Renal cortical epithelial cell (primary cell): Measurements from ENCODE around the gene SLC16A5. TPM values are rescaled to one million over a fixed set of nuclear protein-coding genes. Genes with fewer than 3 reads are reported as not detected.
A peak's percentile ranks its signal among the peaks of the same experiment; 100 is the strongest.
"Not testable (repeated sequence)": the region's sequence is repeated elsewhere in the genome, so short reads cannot be mapped to it uniquely, and the experiment has no call there.

Experiments used
- DNase-seq: peaks from one replicate; pipeline ENCODE4 v3.0.0-alpha.2; 2011; ENCODE audit warnings: low read depth
- total RNA-seq: library from RNA; depleted of rRNA; stranded (reverse); fragments of >200 nt; gene quantifications from 2 replicates; pipeline ENCODE4 v1.2.3, GENCODE V29; 2014

Gene SLC16A5
- total RNA-seq, 1 donor from 2014 or later, result 165 TPM

- DNase-seq, result no peak
These were observed 22.6 kb downstream of the SLC16A5 start for GRCh38 chr17:75110234-75110937.

- DNase-seq, result no peak
These were observed 24.1 kb downstream of the SLC16A5 start for GRCh38 chr17:75111777-75112335.

- DNase-seq, result peak; percentile 86
These were observed 26.2 kb downstream of the SLC16A5 start for GRCh38 chr17:75113798-75114551.

- DNase-seq, result no peak
These were observed 27.0 kb downstream of the SLC16A5 start for GRCh38 chr17:75114552-75115314.

GRCh38 chr17:75115555-75115954, 27.8 kb downstream of the SLC16A5 start:
- no peak for DNase-seq

- no peak for DNase-seq
These were observed 29.0 kb downstream of the SLC16A5 start for GRCh38 chr17:75116737-75117136.

- no peak for DNase-seq
These were observed 30.6 kb downstream of the SLC16A5 start for GRCh38 chr17:75118307-75118706.

- peak; percentile 92 for DNase-seq
These were observed 36.5 kb downstream of the SLC16A5 start for GRCh38 chr17:75124041-75124818.

- no peak for DNase-seq
These were observed 37.0 kb downstream of the SLC16A5 start for GRCh38 chr17:75124819-75125162.

GRCh38 chr17:75125984-75126383, 38.2 kb downstream of the SLC16A5 start:
- DNase-seq, result no peak

GRCh38 chr17:75126954-75127353, 39.2 kb downstream of the SLC16A5 start:
- no peak for DNase-seq

GRCh38 chr17:75127936-75128335, 40.2 kb downstream of the SLC16A5 start:
- DNase-seq, result not testable (repeated sequence)

GRCh38 chr17:75128694-75129505, 41.1 kb downstream of the SLC16A5 start:
- no peak for DNase-seq

GRCh38 chr17:75129576-75129975, 41.8 kb downstream of the SLC16A5 start:
- no peak for DNase-seq

- DNase-seq, result no peak
These were observed 42.4 kb downstream of the SLC16A5 start for GRCh38 chr17:75130059-75130631.

GRCh38 chr17:75130632-75131277, 43.0 kb downstream of the SLC16A5 start:
- peak; percentile 48 for DNase-seq

GRCh38 chr17:75131278-75132017, 43.7 kb downstream of the SLC16A5 start, which contains the start of gene NT5C:
Gene NT5C (minus strand): TSS chr17:75131742. CDS start chr17:75131707, 35 bp downstream.
- peak; percentile 35 for DNase-seq

GRCh38 chr17:75132018-75133000, 44.6 kb downstream of the SLC16A5 start:
- not testable (repeated sequence) for DNase-seq
